Ovary (tissue), 9 donors: Measurements from ENCODE around the gene RIC1. TPM values are rescaled to one million over a fixed set of nuclear protein-coding genes. Genes with fewer than 3 reads are reported as not detected.
"Not testable (repeated sequence)": the region's sequence is repeated elsewhere in the genome, so short reads cannot be mapped to it uniquely, and the experiment has no call there.

ENCODE experiments used
- DNase-seq, 5 donors: peaks; one replicate each; pipeline ENCODE4 v3.0.0-alpha.2; 2019 to 2020
- H3K27ac ChIP-seq, 2 donors: fragments of 200-600 bp; one replicate each; pipeline versions ENCODE4 v1.5.1 to v1.8.0; 2019 to 2022
- H3K27me3 ChIP-seq: fragments of 200-600 bp; one replicate; pipeline ENCODE4 v1.8.0; 2022
- H3K36me3 ChIP-seq: fragments of 200-600 bp; sonication (generic); one replicate; pipeline ENCODE4 v1.5.1; 2019
- H3K4me1 ChIP-seq: one replicate; pipeline ENCODE4 v1.8.1; 2013; ENCODE audit warnings: mild to moderate bottlenecking, moderate library complexity; ENCODE audit not compliant: insufficient read depth
- H3K4me3 ChIP-seq: fragments of 200-600 bp; sonication (generic); one replicate; pipeline ENCODE4 v1.5.1; 2017
- H3K9me3 ChIP-seq, 2 donors: fragments of 200-600 bp in 1 of 2; sonication (generic) in 1 of 2; one replicate each; pipeline versions ENCODE4 v1.5.1 to v1.8.1; 2013 to 2019; ENCODE audit warnings: mild to moderate bottlenecking in 1 of 2, moderate library complexity in 1 of 2
- EP300 ChIP-seq: sonication (generic); formaldehyde crosslinking; IDR thresholded peaks from one replicate; pipeline ENCODE4 v1.6.1; 2017; ENCODE audit warnings: antibody characterized with exemption
- POLR2A ChIP-seq: fragments of 450-650 bp; IDR thresholded peaks from one replicate; pipeline ENCODE4 v1.6.1; 2017; ENCODE audit warnings: antibody characterized with exemption, mild to moderate bottlenecking, moderate library complexity
- WGBS, 3 donors: extraction: QIAGEN DNeasy Blood & Tissue Kit in 1 of 3; methylation state at CpG; one replicate each; pipeline versions ENCODE4 v1.1.5 to v1.1.7; 2013 to 2017; 5-methylcytosine and 5-hydroxymethylcytosine counted together
- intact Hi-C, 4 donors: fragments of 100-400 bp; cut with DNase I; formaldehyde crosslinking; loops; one replicate each; pipeline versions ENCODE4 v1.11.0 to v1.15.1; 2022 to 2023
- polyA plus RNA-seq, 2 donors: library from polyadenylated mRNA; stranded (reverse); fragments of 200-250 nt in 1 of 2; fragments of 350-450 nt in 1 of 2; fragmentation: Illumina TruSeq in 1 of 2; extraction: RNeasy Lipid Tissue Mini Kit (QIAGEN cat#74804) in 1 of 2; gene quantifications; one replicate each; pipeline ENCODE4 v1.2.3, GENCODE V29; 2013 to 2014
- total RNA-seq, 7 donors: library from RNA; depleted of rRNA in 2 of 7; stranded (reverse); fragments of >200 nt in 2 of 7; fragmentation: NEBNext Ultra II Directional in 3 of 7; extraction: Animal tissue kit (Norgen Biotek cat#: 25700) in 3 of 7; gene quantifications; one replicate each; pipeline versions ENCODE4 v1.1.0 to v1.2.4, GENCODE V29; 2016 to 2023
- TF ChIP-seq, protein P1 (sequence below), 3 donors: fragments of 450-650 bp in 2 of 3; fragments of 200-600 bp in 1 of 3; IDR thresholded peaks; one replicate each; pipeline versions ENCODE4 v1.5.1 to v1.8.0; 2016 to 2022; ENCODE audit warnings: antibody characterized with exemption in 3 of 3, mild to moderate bottlenecking in 1 of 3
- donor health status: DM: no; HTN: no; CAD: no; lungs with moderate emphysema.
- donor health status: DM: no; HTN: no; CAD: no.
- donor health status: Bipolar disorder and iron deficiency.
- donor health status: DM: yes; HTN: yes; CAD: no.
- donor health status: DM: no; HTN: no; CAD: no.
- donor health status: DM: yes; HTN: yes; CAD: no.

The RIC1 gene
- total and polyA plus RNA-seq, 9 donors: 6.9 to 35.6 (median 18.0) TPM

DNA sequence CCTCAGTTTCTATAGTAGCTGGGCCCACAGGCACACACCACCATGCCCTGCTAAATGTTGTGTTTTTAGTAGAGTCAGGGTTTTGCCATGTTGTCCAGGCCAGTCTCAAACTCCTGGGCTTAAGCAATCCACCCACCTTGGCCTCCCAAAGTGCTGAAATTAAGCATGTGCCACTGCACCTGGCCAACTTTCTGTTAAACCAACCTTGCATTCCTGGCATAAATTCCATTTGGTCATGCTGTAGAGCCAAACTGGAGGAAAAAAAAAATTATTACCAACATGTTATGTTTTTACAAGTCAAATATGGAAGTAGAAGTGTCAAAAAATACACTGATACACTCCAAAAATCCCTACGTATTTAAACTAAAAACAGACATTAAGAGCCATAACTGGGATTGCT, 149.9 kb downstream of the RIC1 start:
- Histone ChIP-seq H3K27ac (no peak overlapping the region), H3K9me3 (peaks cover 0 to 15% of the 10 kb centered on the region in 2 donors), H3K27me3 (no peaks in the 10 kb centered on the region), H3K4me3 (no peak overlapping the region), H3K36me3 (peaks cover 4% of the 10 kb centered on the region), H3K4me1 (no peaks in the 10 kb centered on the region)
- intact Hi-C loops: no loop called here
- DNase-seq: no peak
- TF ChIP-seq, protein P1, sequence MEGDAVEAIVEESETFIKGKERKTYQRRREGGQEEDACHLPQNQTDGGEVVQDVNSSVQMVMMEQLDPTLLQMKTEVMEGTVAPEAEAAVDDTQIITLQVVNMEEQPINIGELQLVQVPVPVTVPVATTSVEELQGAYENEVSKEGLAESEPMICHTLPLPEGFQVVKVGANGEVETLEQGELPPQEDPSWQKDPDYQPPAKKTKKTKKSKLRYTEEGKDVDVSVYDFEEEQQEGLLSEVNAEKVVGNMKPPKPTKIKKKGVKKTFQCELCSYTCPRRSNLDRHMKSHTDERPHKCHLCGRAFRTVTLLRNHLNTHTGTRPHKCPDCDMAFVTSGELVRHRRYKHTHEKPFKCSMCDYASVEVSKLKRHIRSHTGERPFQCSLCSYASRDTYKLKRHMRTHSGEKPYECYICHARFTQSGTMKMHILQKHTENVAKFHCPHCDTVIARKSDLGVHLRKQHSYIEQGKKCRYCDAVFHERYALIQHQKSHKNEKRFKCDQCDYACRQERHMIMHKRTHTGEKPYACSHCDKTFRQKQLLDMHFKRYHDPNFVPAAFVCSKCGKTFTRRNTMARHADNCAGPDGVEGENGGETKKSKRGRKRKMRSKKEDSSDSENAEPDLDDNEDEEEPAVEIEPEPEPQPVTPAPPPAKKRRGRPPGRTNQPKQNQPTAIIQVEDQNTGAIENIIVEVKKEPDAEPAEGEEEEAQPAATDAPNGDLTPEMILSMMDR (IDR thresholded peaks at IDR 0.05): no peak
- no peak for TF ChIP-seq POLR2A
- no peak for TF ChIP-seq EP300
- 89 to 98% (median 97%) methylated on average over 1 of the region's 1 CpG for WGBS, 3 donors

DNA sequence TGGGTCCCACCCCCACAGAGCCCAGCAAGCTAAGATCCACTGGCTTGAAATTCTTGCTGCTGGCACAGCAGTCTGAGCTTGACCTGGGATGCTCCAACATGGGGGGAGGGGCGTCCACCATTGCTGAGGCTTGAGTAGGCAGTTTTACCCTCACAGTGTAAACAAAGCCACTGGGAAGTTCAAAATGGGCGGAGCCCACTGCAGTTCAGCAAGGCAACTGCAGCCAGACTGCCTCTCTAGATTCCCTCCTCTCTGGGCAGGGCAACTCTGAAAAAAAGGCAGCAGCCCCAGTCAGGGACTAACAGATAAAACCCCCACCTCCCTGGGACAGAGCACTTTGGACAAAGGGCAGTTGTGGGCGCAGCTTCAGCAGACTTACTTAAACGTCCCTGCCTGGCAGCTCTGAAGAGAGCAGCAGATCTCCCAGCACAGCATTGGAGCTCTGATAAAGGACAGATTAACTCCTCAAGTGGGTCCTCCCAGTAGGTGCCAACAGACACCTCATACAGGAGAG, 150.9 kb downstream of the RIC1 start:
- H3K4me1 ChIP-seq, H3K36me3 ChIP-seq, H3K4me3 ChIP-seq, DNase-seq, H3K27ac ChIP-seq, H3K27me3 ChIP-seq: not testable (repeated sequence)
- peaks cover 0 to 15% of the 10 kb centered on the region in 2 donors for H3K9me3 ChIP-seq
- 95 to 100% (median 97%) methylated on average over 4 of the region's 4 CpGs for WGBS, 3 donors
- intact Hi-C loops: loop anchor here in 1 of 4 donors (10.0 kb wide), 1 partner anchor 65 kb away; no protein-coding TSS in a partner anchor

DNA sequence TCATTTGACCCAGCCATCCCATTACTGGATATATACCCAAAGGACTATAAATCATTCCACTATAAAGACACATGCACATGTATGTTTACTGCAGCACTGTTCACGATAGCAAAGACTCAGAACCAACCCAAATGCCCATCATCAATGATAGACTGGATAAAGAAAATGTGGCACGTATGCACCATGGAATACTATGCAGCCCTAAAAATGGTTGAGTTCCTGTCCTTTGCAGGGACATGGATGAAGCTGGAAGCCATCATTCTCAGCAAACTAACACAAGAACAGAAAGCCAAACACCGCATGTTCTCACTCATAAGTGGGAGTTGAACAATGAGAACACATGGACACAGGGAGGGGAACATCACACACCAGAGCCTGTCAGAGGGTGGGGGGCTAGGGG, 154.5 kb downstream of the RIC1 start:
- H3K27ac ChIP-seq, H3K27me3 ChIP-seq, H3K36me3 ChIP-seq, DNase-seq, H3K4me1 ChIP-seq, H3K4me3 ChIP-seq: not testable (repeated sequence)
- intact Hi-C loops: loop anchor here in 1 of 4 donors (10.0 kb wide), 1 partner anchor 61 kb away; no protein-coding TSS in a partner anchor
- 98 to 100% (median 99%) methylated on average over 3 of the region's 3 CpGs for WGBS, 3 donors
- peaks cover 0 to 15% of the 10 kb centered on the region in 2 donors for H3K9me3 ChIP-seq

DNA sequence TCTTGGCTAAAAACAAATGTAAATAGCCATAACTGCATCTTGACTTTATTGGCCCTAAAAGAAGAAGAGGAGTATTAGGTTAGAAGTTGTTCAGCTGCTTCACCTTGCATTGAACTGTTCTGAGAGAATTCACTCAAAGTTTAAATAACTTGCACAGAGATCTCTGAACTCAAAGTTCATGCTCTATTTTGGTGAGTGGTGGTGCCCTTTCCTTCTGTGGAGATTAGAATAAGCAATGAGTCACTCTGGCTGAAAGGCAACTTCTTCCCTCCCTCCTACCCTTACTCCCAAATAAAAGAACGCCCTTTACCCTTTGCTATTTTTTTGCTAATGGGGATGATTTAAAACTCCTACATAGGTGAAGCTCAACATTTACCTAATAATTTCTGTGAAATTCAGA, 155.1 kb downstream of the RIC1 start:
- Histone ChIP-seq H3K9me3 (peaks cover 0 to 9% of the 10 kb centered on the region in 2 donors), H3K4me1 (no peaks in the 10 kb centered on the region), H3K4me3 (no peak overlapping the region), H3K36me3 (no peaks in the 10 kb centered on the region), H3K27ac (no peak overlapping the region), H3K27me3 (no peaks in the 10 kb centered on the region)
- WGBS, 3 donors: 80 to 95% (median 83%) methylated on average over 1 of the region's 1 CpG
- no peak for DNase-seq
- TF ChIP-seq, protein P1 (IDR thresholded peaks at IDR 0.05): no peak
- TF ChIP-seq EP300 (no peak), POLR2A (no peak)
- intact Hi-C loops: loop anchor here in 1 of 4 donors (10.0 kb wide), 1 partner anchor 61 kb away; no protein-coding TSS in a partner anchor

DNA sequence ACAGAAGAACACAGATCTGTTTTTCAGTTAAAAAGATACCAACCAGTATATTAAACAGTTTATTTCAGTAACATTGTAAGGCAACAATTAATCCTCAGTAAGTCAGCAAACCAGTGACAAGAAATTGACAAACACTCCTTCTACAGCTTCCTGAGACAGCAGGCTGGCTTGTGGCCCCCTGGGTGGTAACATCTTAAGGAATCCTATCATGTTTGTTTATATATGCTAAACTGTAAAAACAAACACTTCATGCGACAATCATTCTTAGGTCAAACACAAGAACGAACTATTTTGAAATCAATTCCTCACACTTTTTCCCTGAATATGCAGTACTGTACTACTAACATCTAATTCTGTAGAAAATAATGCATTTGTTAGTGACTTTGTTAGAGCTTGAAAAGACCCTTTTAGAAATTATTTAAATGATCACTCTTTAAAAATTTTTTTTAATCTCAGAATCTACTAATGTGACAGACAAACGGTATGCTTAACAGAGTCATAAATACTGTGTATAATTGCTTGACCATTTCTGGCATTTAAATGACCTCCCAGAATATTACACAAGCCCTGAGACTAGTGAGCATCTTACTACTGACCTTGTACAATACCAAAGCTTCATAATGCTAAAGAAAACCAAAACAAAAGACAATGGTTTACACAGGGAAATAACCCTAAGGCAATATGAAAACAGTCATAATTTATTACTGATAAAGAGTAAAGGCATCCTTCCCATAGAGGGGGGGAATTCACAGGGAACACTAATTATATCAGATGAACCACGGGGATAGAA, 155.8 kb downstream of the RIC1 start:
- Histone ChIP-seq H3K36me3 (no peaks in the 10 kb centered on the region), H3K27me3 (no peaks in the 10 kb centered on the region), H3K4me3 (no peak overlapping the region), H3K27ac (no peak overlapping the region), H3K4me1 (no peaks in the 10 kb centered on the region), H3K9me3 (peaks cover 0 to 4% of the 10 kb centered on the region in 2 donors)
- DNase-seq: no peak
- 23 to 51% (median 43%) methylated on average over 4 of the region's 4 CpGs for WGBS, 3 donors
- intact Hi-C loops: loop anchor here in 1 of 4 donors (10.0 kb wide), 1 partner anchor 60 kb away; no protein-coding TSS in a partner anchor
- TF ChIP-seq EP300: no peak
- TF ChIP-seq, protein P1 (IDR thresholded peaks at IDR 0.05): no peak
